Subcutaneous adipose tissue (tissue), 4 donors: ENCODE data around the gene TSLP. TPM values are rescaled to one million over a fixed set of nuclear protein-coding genes. Genes with fewer than 3 reads are reported as not detected.

Experiments
- CTCF ChIP-seq: fragments of 450-650 bp; IDR thresholded peaks from one replicate; pipeline ENCODE4 v1.5.1; 2016; ENCODE audit warnings: low read depth, mild to moderate bottlenecking, control low read depth, antibody characterized with exemption, moderate library complexity
- total RNA-seq, 4 donors: library from RNA; depleted of rRNA; stranded (reverse); fragments of >200 nt; gene quantifications; one replicate each; pipeline ENCODE4 v1.1.0, GENCODE V29; 2016

TSLP gene
- total RNA-seq, 4 donors from 2014 or later, result 0.75 to 1.8 (median 1.5) TPM

- TF ChIP-seq CTCF, result no peak
Measured at GRCh38 chr5:111063709-111064322, 7.7 kb upstream of the TSLP start.

GRCh38 chr5:111066261-111066938 is 5.1 kb upstream of the TSLP start:
- no peak for TF ChIP-seq CTCF

DNA sequence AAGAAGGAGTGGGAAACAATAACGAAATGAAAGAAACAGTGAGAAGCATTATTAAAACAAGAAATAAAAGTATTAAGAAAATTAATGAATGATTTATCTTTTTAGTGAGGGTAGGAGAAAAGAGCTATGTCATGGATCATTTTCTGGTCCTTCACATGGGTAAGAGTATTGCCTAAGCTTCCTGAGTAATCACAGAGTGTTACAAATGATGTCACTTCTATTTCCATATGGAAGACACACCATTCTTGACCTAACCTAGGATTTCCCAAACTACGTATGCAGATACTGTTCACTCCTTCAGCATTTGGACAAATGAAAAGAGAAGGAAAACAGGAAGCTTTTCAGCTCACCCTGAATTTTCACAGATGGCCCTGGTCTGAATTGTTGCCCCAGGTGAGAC is 3.3 kb upstream of the TSLP start:
- no peak for TF ChIP-seq CTCF

DNA sequence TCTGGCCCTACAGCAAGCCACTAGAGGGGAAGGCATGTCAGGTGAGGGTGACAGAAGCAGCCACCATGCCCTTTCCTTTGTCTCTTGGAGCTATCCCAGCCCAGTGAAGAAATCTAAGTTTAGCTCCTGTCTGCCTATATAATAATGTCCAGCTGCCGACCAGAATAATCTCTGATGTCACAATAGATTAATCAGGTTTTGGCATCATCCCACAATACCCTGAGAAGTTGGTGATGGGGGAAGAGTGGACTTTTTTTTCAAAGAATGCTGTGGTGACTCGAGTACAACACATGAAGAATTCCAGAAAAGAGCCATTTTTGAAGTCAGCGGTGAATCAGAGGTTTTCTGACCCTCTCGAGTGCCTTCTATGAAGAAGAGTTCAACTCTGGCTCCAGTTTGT is 1.7 kb upstream of the TSLP start:
- TF ChIP-seq CTCF, result no peak

- TF ChIP-seq CTCF, result no peak
Measured at GRCh38 chr5:111070272-111071134, 1.0 kb upstream of the TSLP start.

- no peak for TF ChIP-seq CTCF
Measured at GRCh38 chr5:111072949-111073682, 1.6 kb downstream of the TSLP start.
